Left ventricle myocardium inferior (tissue), 1 donor: ENCODE data around the gene SLC1A2. TPM values are rescaled to one million over a fixed set of nuclear protein-coding genes. Genes with fewer than 3 reads are reported as not detected.

Experiments used
- DNase-seq: peaks from one replicate; pipeline ENCODE4 v3.0.0-alpha.2; 2020
- H3K27ac ChIP-seq: fragments of 200-600 bp; replicated peaks from 2 replicates; pipeline ENCODE4 v1.8.0; 2021
- H3K27me3 ChIP-seq: fragments of 200-600 bp; 2 replicates; pipeline ENCODE4 v1.8.0; 2021; ENCODE audit warnings: low read depth
- H3K36me3 ChIP-seq: fragments of 200-600 bp; 2 replicates; pipeline ENCODE4 v1.8.0; 2021
- H3K4me1 ChIP-seq: fragments of 200-600 bp; 2 replicates; pipeline ENCODE4 v1.8.0; 2021
- H3K4me3 ChIP-seq: fragments of 200-600 bp; 2 replicates; pipeline ENCODE4 v1.8.0; 2021; ENCODE audit warnings: mild to moderate bottlenecking, moderate library complexity
- H3K9me3 ChIP-seq: fragments of 200-600 bp; replicated peaks from 2 replicates; pipeline ENCODE4 v1.8.0; 2021
- CTCF ChIP-seq: fragments of 200-600 bp; IDR thresholded peaks from 2 replicates; pipeline ENCODE4 v1.8.0; 2021; ENCODE audit warnings: antibody characterized with exemption, mild to moderate bottlenecking, borderline replicate concordance
- intact Hi-C: fragments of 100-400 bp; cut with micrococcal nuclease; formaldehyde crosslinking; loops from one replicate; pipeline ENCODE4 v1.11.0; 2022
- total RNA-seq: library from RNA; stranded (reverse); fragmentation: NEBNext Ultra II Directional; extraction: Animal tissue kit (Norgen Biotek cat#: 25700); gene quantifications from one replicate; pipeline ENCODE4 v1.2.1, GENCODE V29; 2021
- donor health status: DM: no; HTN: yes; CAD: no; lungs with severe emphysema.

The SLC1A2 gene
- total RNA-seq, 1 donor from 2014 or later, result 8.4 TPM

DNA sequence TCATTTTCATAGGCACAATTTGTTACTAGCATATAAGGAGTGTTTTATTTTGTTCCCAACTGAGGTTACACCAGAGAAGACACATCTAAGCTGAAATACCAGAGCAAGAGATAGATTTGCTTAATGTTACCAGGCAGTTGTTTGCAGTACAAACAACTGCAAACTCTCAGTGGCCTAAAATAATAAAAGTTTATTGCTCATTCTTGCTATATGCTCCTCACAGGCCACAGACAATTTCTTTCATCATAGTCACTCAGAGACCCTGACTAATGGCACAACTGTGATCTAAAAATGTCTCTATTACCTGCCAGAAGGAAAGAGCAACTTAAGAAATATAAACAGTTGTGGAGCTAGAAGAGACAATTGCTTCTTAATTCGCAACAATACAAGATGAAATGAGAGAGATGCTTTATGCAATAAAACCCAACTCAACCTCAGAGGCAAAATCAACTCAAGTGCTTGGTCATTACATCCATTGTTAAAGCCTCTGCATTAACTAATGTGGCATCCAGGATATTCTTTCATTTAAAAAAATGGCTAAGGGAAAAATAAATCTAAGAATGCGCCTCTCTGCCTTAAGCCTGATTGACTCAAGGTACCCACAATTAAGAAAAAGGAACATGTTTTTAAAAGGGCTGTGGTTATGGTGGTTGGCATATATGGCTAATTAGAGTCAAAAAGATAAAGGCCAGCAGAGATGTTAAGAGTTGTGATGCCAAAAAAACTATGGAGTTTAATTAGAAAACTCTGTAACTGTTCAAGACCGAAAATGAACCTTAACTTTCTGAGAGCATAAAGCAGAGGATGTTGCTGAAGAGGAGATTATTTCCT lies 176.7 kb downstream of the SLC1A2 start:
- H3K27me3 ChIP-seq, result no peaks in the 10 kb centered on the region
- no peak overlapping the region for H3K27ac ChIP-seq
- peaks cover 14% of the 10 kb centered on the region for H3K4me1 ChIP-seq
- no peak for TF ChIP-seq CTCF
- intact Hi-C loops, result no loop called here
- no peaks in the 10 kb centered on the region for H3K9me3 ChIP-seq
- DNase-seq, result no peak
- H3K36me3 ChIP-seq, result no peaks in the 10 kb centered on the region
- H3K4me3 ChIP-seq, result no peak overlapping the region

DNA sequence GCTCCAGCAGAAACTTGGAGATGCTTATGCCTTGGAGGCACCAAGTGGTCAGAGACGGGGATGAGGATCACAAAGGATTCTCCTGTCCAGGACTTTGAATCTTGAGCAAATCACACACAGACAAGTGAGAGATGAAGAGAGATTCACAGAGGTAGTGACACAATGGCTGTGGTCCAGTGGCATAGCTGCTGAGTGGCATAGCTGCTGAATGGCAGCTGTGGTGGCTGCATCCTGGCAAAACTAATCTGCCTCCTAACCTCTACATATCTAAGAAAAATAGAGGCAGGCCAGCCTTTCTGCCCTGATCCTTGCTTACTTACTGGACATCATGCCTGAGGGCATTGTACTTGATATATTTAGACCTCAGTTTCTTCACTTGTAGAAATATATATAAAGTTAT lies 177.8 kb downstream of the SLC1A2 start:
- H3K4me1 ChIP-seq, result peaks cover 18% of the 10 kb centered on the region
- no peaks in the 10 kb centered on the region for H3K27me3 ChIP-seq
- intact Hi-C loops, result no loop called here
- H3K36me3 ChIP-seq, result no peaks in the 10 kb centered on the region
- no peak overlapping the region for H3K27ac ChIP-seq
- H3K4me3 ChIP-seq, result no peak overlapping the region
- no peak for TF ChIP-seq CTCF
- no peak for DNase-seq
- no peaks in the 10 kb centered on the region for H3K9me3 ChIP-seq

DNA sequence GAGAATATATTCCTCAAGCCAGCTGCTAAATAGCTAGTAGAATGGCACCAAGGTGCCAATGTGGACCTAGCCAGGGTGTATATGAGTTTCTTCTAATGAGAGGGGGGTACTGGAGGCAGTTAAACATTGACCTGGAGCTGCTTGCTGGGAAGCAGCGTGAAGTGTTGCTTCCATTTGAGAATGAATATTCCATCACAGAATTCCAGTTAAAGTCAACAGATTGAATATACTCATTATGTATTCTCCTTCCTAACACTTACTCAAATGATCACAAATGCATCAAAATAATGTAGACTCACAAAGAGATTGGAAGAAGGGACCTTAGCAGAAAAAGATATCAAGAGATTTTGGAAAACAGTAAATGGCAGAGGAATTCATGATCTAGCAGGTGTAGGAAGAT lies 178.3 kb downstream of the SLC1A2 start:
- intact Hi-C loops, result no loop called here
- Histone ChIP-seq H3K27me3 (no peaks in the 10 kb centered on the region), H3K4me3 (no peak overlapping the region), H3K36me3 (no peaks in the 10 kb centered on the region), H3K4me1 (peaks cover 13% of the 10 kb centered on the region), H3K27ac (no peak overlapping the region), H3K9me3 (no peaks in the 10 kb centered on the region)
- TF ChIP-seq CTCF, result no peak
- no peak for DNase-seq

- Histone ChIP-seq H3K27me3 (no peaks in the 10 kb centered on the region), H3K36me3 (no peaks in the 10 kb centered on the region), H3K4me1 (peaks cover 10% of the 10 kb centered on the region), H3K27ac (no peak overlapping the region), H3K9me3 (peaks cover 1% of the 10 kb centered on the region), H3K4me3 (no peak overlapping the region)
- DNase-seq, result no peak
- TF ChIP-seq CTCF, result no peak
- intact Hi-C loops, result loop anchor here (10.0 kb wide), 1 partner anchor 315 kb away; no protein-coding TSS in a partner anchor
Observed at GRCh38 chr11:35239471-35240075, 179.8 kb downstream of the SLC1A2 start.

GRCh38 chr11:35238882-35239281 lies 180.5 kb downstream of the SLC1A2 start:
- H3K27me3 ChIP-seq, result no peaks in the 10 kb centered on the region
- DNase-seq, result no peak
- no peak for TF ChIP-seq CTCF
- peaks cover 10% of the 10 kb centered on the region for H3K4me1 ChIP-seq
- H3K36me3 ChIP-seq, result no peaks in the 10 kb centered on the region
- no peak overlapping the region for H3K4me3 ChIP-seq
- intact Hi-C loops, result loop anchor here (10.0 kb wide), 1 partner anchor 314 kb away; no protein-coding TSS in a partner anchor
- H3K9me3 ChIP-seq, result peaks cover 8% of the 10 kb centered on the region
- no peak overlapping the region for H3K27ac ChIP-seq
